Fibroblast of pulmonary artery (primary cell): ENCODE results near the gene ZFR2.
"Not testable (repeated sequence)": the region's sequence is repeated elsewhere in the genome, so short reads cannot be mapped to it uniquely, and the experiment has no call there.

ENCODE experiments used
- DNase-seq: peaks from one replicate; pipeline ENCODE4 v3.0.0-alpha.2; 2010; ENCODE audit warnings: low read depth
- H3K4me3 ChIP-seq: replicated peaks from 2 replicates; pipeline ENCODE4 v1.5.1; 2011; ENCODE audit warnings: low read depth, mild to moderate bottlenecking, control low read depth, low read length, moderate library complexity
- TF ChIP-seq, protein P1 (sequence below): IDR thresholded peaks from 2 replicates; pipeline ENCODE4 v1.5.1; 2011; ENCODE audit warnings: mild to moderate bottlenecking, control low read depth, low read length, inconsistent platforms; ENCODE audit errors: missing control alignments

ZFR2 gene

DNA sequence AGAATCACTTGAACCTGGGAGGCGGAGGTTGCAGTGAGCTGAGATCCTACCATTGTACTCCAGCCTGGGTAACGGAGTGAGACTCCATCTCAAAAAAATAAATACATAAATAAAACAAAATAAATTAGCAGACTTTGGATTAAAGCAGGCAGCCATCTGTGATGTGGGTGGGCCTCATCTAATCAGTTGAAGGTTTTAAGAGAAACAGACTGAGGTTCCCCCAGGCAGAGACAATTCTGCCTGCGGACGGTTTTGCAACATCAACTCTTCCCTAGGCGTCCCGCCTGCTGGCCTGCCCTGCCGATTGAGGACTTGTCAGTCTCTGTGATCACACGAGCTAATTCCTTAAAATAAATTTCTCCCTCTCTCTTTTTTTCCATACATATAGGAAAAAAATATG, 35.4 kb upstream of the ZFR2 start:
- DNase-seq = no peak
- TF ChIP-seq, protein P1, sequence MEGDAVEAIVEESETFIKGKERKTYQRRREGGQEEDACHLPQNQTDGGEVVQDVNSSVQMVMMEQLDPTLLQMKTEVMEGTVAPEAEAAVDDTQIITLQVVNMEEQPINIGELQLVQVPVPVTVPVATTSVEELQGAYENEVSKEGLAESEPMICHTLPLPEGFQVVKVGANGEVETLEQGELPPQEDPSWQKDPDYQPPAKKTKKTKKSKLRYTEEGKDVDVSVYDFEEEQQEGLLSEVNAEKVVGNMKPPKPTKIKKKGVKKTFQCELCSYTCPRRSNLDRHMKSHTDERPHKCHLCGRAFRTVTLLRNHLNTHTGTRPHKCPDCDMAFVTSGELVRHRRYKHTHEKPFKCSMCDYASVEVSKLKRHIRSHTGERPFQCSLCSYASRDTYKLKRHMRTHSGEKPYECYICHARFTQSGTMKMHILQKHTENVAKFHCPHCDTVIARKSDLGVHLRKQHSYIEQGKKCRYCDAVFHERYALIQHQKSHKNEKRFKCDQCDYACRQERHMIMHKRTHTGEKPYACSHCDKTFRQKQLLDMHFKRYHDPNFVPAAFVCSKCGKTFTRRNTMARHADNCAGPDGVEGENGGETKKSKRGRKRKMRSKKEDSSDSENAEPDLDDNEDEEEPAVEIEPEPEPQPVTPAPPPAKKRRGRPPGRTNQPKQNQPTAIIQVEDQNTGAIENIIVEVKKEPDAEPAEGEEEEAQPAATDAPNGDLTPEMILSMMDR = no peak
- H3K4me3 ChIP-seq = no peak overlapping the region

DNA sequence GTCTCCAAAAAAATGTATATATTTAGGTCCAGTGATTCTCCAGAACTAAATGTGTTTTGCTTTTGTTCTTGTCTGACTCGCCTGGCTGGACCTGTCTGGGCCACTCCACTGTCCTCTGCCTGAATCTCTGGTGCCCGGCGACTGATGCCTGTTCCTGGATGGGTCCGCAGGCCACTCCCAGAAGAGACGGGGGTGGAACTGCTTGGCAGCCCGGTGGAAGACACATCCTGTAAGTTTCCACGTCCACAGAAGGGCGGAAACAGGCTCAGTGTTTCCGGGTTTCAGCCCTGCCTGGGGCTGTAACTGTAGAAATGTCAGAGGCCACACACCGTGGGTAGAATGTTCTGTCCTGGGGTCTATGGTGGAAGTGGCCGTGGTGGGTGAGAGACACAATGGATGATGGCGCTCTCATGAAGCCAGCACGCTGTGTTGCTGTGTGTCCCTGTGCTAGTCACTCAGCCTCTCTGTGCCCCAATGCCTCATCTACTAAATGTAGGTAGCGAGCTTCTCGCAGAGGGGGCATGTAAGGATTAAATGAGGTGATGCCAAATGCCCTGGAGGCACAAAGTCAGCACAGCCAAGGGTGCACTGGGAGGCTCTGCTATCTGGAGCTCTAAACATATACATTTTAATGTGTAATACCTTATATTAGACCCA, 33.6 kb upstream of the ZFR2 start:
- no peak for DNase-seq

DNA sequence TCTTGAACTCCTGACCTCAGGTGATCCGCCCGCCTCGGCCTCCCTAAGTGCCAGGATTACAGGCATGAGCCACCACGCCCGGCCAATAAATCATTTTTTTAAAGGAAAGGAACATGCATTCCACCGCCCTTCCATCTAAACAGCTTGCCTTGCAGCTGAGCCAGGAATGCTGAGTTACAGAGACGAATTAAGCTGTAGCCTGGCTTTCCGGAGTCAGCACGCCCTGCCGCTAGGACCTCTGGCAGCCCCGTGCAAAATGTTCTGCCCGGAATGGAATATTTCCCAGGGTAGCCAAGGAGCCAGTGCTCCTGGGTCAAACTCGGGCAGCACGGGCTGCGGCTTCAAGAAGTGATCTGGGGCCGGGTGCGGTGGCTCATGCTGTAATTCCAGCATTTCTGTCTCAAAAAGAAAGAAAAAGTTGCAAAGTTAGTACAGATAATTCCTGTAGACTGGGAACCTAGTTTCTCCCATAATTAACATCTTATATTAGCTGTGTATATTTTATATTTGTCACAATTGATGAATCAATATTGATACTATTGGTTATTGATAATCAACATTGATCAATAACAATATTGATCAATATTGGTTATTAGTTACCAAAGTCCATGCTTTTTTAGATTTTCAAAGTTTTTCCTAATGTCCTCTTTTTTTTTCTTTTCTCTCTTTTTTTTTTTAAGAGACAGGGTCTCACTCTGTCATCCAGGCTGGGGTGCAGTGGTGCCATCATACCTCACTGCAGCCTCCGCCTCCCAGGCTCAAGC, 30.9 kb upstream of the ZFR2 start:
- no peak overlapping the region for H3K4me3 ChIP-seq
- TF ChIP-seq, protein P1 = no peak
- DNase-seq = no peak

More for the DNA sequence above, 33.6 kb upstream of the ZFR2 start:
- TF ChIP-seq, protein P1 = no peak
- no peak overlapping the region for H3K4me3 ChIP-seq

DNA sequence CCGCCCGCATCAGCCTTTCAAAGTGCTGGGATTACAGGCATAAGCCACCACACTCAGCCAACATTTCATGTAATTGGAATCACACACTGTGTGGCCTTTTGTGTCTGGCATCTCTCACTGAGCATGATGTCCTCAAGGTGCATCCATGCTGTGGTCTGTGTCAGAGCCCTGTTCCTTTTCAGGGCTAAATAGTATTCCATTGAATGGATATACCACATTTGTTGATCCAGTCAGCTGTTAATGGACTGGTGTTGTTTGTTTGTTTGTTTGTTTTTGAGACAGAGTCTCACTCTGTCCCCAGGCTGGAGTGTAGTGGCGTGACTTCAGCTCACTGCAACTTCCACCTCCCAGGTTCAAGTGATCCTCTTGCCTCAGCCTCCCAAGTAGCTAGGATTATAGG, 29.6 kb upstream of the ZFR2 start:
- TF ChIP-seq, protein P1 = no peak
- DNase-seq = no peak
- H3K4me3 ChIP-seq = no peak overlapping the region

DNA sequence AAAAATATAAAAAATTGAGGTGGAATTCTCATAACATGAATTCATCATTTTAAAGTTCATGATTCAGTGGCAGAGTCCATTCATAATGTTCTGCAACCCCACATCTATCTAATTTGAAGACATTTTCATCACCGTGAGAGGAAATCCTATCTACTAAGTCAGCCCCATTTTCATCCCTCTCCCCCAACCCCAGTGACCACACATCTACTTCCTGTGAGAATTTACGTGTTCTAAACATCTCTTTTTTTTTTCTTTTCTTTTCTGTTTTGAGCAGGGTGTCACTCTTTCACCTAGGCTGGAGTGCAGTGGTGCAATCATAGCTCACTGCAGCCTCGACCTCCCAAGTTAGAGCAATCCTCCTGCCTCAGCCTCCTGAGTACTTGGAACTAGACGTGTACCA, 29.1 kb upstream of the ZFR2 start:
- TF ChIP-seq, protein P1 = no peak
- H3K4me3 ChIP-seq = no peak overlapping the region
- DNase-seq = no peak

DNA sequence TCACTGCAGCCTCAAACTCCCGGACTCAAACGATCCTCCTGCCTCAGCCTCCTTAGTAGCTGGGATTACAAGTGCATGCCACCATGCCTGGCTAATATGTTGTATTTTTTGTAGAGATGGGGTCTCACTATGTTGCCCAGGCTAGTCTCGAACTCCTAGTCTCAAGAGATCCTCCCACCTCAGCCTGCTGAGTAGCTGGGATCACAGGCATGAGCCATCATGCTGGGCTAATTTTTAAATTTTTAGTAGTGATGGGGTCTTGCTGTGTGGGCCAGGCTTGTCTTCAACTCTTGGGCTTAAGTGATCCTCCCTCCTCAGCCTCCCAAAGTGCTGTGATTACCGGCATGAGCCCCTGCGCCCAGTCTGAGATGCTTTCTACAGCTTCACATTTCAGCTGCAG, 26.9 kb upstream of the ZFR2 start:
- TF ChIP-seq, protein P1 = no peak
- DNase-seq = no peak
- no peak overlapping the region for H3K4me3 ChIP-seq

DNA sequence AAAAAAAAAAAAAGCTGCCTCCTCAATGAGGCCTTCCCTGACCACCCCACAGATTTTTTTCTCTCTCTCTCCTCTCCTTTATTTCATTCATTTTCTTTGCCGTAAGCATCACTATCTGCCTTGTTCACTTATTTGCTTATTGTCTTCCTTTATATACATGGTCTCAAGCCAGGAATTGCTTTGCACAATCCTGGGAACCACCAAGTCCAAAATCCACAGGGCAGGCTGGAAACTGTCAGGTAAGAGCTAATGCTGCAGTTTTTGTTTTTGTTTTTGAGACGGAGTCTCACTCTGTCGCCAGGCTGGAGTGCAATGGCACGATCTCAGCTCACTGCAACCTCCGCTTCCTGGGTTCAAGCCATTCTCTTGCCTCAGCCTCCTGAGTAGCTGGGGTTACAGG, 26.1 kb upstream of the ZFR2 start:
- H3K4me3 ChIP-seq, DNase-seq: not testable (repeated sequence)
